ENCODE measurements around the gene USP17L17. TPM values are rescaled to one million over a fixed set of nuclear protein-coding genes. Genes with fewer than 3 reads are reported as not detected.
"Not testable (repeated sequence)": the region's sequence is repeated elsewhere in the genome, so short reads cannot be mapped to it uniquely, and the experiment has no call there.

The USP17L17 gene
- total and polyA plus RNA-seq, 9 donors = not detected

DNA sequence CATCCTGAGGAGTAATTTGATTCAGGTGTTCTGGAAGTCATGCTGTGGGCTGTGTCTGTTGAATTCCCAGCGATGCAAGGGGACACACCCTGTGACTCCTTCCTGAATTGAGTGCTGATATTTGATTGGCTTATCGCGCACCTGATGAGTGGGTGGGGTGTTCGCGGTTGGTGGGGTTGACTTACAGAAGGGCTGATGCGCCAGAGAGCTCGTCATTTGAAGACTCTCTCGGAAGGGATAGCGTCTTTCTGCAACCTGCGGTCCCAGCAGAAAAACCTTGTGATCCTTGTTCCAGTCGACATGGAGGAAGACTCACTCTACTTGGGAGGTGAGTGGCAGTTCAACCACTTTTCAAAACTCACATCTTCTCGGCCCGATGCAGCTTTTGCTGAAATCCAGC lies 9.4 kb downstream of the USP17L17 start, which contains the start of gene USP17L19:
Gene USP17L19, plus strand, starts transcription at position 301 of the 400 bp plus-strand sequence. Its CDS starts 0 bp downstream, at position 301.
- not testable (repeated sequence) for H3K27me3 ChIP-seq (ENCODE audit: control insufficient read depth, insufficient read depth, low read length); H3K4me3 ChIP-seq (ENCODE audit: low read length); H3K36me3 ChIP-seq (ENCODE audit: control insufficient read depth, insufficient read depth, low read length); H3K27ac ChIP-seq (ENCODE audit: low read length); H3K4me1 ChIP-seq (ENCODE audit: control insufficient read depth, insufficient read depth, low read length); DNase-seq; H3K9me3 ChIP-seq (replicated peaks; ENCODE audit: control insufficient read depth, low read depth, low read length)
- WGBS (ENCODE audit: insufficient coverage) = no CpG with 5 or more reads among the region's 13 CpGs

DNA sequence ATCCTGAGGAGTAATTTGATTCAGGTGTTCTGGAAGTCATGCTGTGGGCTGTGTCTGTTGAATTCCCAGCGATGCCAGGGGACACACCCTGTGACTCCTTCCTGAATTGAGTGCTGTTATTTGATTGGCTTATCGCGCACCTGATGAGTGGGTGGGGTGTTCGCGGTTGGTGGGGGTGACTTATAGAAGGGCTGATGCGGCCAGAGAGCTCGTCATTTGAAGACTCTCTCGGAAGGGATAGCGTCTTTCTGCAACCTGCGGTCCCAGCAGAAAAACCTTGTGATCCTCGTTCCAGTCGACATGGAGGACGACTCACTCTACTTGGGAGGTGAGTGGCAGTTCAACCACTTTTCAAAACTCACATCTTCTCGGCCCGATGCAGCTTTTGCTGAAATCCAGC lies 14.1 kb downstream of the USP17L17 start, which contains the start of gene USP17L20:
Gene USP17L20, plus strand, starts transcription at position 301 of the 400 bp plus-strand sequence. Its CDS starts 0 bp downstream, at position 301.
- no CpG with 5 or more reads among the region's 15 CpGs for WGBS (ENCODE audit: insufficient coverage)
- H3K4me1 ChIP-seq (ENCODE audit: control insufficient read depth, insufficient read depth, low read length); H3K36me3 ChIP-seq (ENCODE audit: control insufficient read depth, insufficient read depth, low read length); H3K27me3 ChIP-seq (ENCODE audit: control insufficient read depth, insufficient read depth, low read length); DNase-seq; H3K4me3 ChIP-seq (ENCODE audit: low read length); H3K27ac ChIP-seq (ENCODE audit: low read length); H3K9me3 ChIP-seq (replicated peaks; ENCODE audit: control insufficient read depth, low read depth, low read length): not testable (repeated sequence)

DNA sequence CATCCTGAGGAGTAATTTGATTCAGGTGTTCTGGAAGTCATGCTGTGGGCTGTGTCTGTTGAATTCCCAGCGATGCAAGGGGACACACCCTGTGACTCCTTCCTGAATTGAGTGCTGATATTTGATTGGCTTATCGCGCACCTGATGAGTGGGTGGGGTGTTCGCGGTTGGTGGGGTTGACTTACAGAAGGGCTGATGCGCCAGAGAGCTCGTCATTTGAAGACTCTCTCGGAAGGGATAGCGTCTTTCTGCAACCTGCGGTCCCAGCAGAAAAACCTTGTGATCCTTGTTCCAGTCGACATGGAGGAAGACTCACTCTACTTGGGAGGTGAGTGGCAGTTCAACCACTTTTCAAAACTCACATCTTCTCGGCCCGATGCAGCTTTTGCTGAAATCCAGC lies 18.9 kb downstream of the USP17L17 start, which contains the start of gene USP17L21:
Gene USP17L21, plus strand, starts transcription at position 301 of the 400 bp plus-strand sequence. Its CDS starts 0 bp downstream, at position 301.
- not testable (repeated sequence) for H3K27me3 ChIP-seq (ENCODE audit: control insufficient read depth, insufficient read depth, low read length); H3K9me3 ChIP-seq (replicated peaks; ENCODE audit: control insufficient read depth, low read depth, low read length); H3K36me3 ChIP-seq (ENCODE audit: control insufficient read depth, insufficient read depth, low read length); H3K4me1 ChIP-seq (ENCODE audit: control insufficient read depth, insufficient read depth, low read length); DNase-seq; H3K4me3 ChIP-seq (ENCODE audit: low read length); H3K27ac ChIP-seq (ENCODE audit: low read length)
- no CpG with 5 or more reads among the region's 13 CpGs for WGBS (ENCODE audit: insufficient coverage)

- H3K4me1 ChIP-seq (ENCODE audit: control insufficient read depth, insufficient read depth, low read length); DNase-seq: not testable (repeated sequence)
- WGBS (ENCODE audit: insufficient coverage) = no CpG with 5 or more reads among the region's 15 CpGs
Measured at GRCh38 chr4:9267319-9267718, 23.6 kb downstream of the USP17L17 start, which contains the start of gene USP17L22. TSS of gene USP17L22 (plus strand) at chr4:9267619. CDS start at chr4:9267619, 0 bp downstream.

GRCh38 chr4:9271719-9272118 lies 28.0 kb downstream of the USP17L17 start:
- not testable (repeated sequence) for H3K27ac ChIP-seq (ENCODE audit: low read length); H3K4me1 ChIP-seq (ENCODE audit: control insufficient read depth, insufficient read depth, low read length); H3K9me3 ChIP-seq (replicated peaks; ENCODE audit: control insufficient read depth, low read depth, low read length); H3K27me3 ChIP-seq (ENCODE audit: control insufficient read depth, insufficient read depth, low read length); H3K36me3 ChIP-seq (ENCODE audit: control insufficient read depth, insufficient read depth, low read length); DNase-seq; H3K4me3 ChIP-seq (ENCODE audit: low read length)
- no CpG with 5 or more reads among the region's 10 CpGs for WGBS (ENCODE audit: insufficient coverage)

More at GRCh38 chr4:9267319-9267718, 23.6 kb downstream of the USP17L17 start, which contains the start of gene USP17L22:
- H3K36me3 ChIP-seq (ENCODE audit: control insufficient read depth, insufficient read depth, low read length); H3K4me3 ChIP-seq (ENCODE audit: low read length); H3K9me3 ChIP-seq (replicated peaks; ENCODE audit: control insufficient read depth, low read depth, low read length); H3K27ac ChIP-seq (ENCODE audit: low read length); H3K27me3 ChIP-seq (ENCODE audit: control insufficient read depth, insufficient read depth, low read length): not testable (repeated sequence)

Other genes starting within 250 kb of the USP17L17 start
- not detected for gene FAM90A26, start 73.5 kb upstream of the USP17L17 start, total RNA-seq
- gene FAM90A26, start 73.5 kb upstream of the USP17L17 start, polyA plus RNA-seq (ENCODE audit: insufficient read depth in 1 of 8, insufficient read length in 8 of 8, low replicate concordance in 1 of 8) = not detected
- not detected for gene USP17L10, start 33.2 kb upstream of the USP17L17 start, total RNA-seq
- not detected for gene USP17L10, start 33.2 kb upstream of the USP17L17 start, polyA plus RNA-seq (ENCODE audit: insufficient read depth in 1 of 8, insufficient read length in 8 of 8, low replicate concordance in 1 of 8)
- gene USP17L11, start 28.5 kb upstream of the USP17L17 start, total RNA-seq = not detected
- gene USP17L11, start 28.5 kb upstream of the USP17L17 start, polyA plus RNA-seq (ENCODE audit: insufficient read depth in 1 of 8, insufficient read length in 8 of 8, low replicate concordance in 1 of 8) = not detected
- not detected for gene USP17L12, start 23.7 kb upstream of the USP17L17 start, total RNA-seq
- not detected for gene USP17L12, start 23.7 kb upstream of the USP17L17 start, polyA plus RNA-seq (ENCODE audit: insufficient read depth in 1 of 8, insufficient read length in 8 of 8, low replicate concordance in 1 of 8)
- not detected for gene USP17L13, start 19.0 kb upstream of the USP17L17 start, total RNA-seq
- not detected for gene USP17L13, start 19.0 kb upstream of the USP17L17 start, polyA plus RNA-seq (ENCODE audit: insufficient read depth in 1 of 8, insufficient read length in 8 of 8, low replicate concordance in 1 of 8)
- gene USP17L15, start 9.5 kb upstream of the USP17L17 start, total RNA-seq = not detected
- not detected for gene USP17L15, start 9.5 kb upstream of the USP17L17 start, polyA plus RNA-seq (ENCODE audit: insufficient read depth in 1 of 8, insufficient read length in 8 of 8, low replicate concordance in 1 of 8)
- gene USP17L18, start 4.8 kb downstream of the USP17L17 start, total RNA-seq = not detected
- not detected for gene USP17L18, start 4.8 kb downstream of the USP17L17 start, polyA plus RNA-seq (ENCODE audit: insufficient read depth in 1 of 8, insufficient read length in 8 of 8, low replicate concordance in 1 of 8)
- gene USP17L19, start 9.5 kb downstream of the USP17L17 start, total RNA-seq = not detected
- gene USP17L19, start 9.5 kb downstream of the USP17L17 start, polyA plus RNA-seq (ENCODE audit: insufficient read depth in 1 of 8, insufficient read length in 8 of 8, low replicate concordance in 1 of 8) = not detected
- gene USP17L20, start 14.2 kb downstream of the USP17L17 start, total RNA-seq = not detected
- gene USP17L20, start 14.2 kb downstream of the USP17L17 start, polyA plus RNA-seq (ENCODE audit: insufficient read depth in 1 of 8, insufficient read length in 8 of 8, low replicate concordance in 1 of 8) = not detected
- gene USP17L21, start 19.0 kb downstream of the USP17L17 start, total RNA-seq = not detected
- not detected for gene USP17L21, start 19.0 kb downstream of the USP17L17 start, polyA plus RNA-seq (ENCODE audit: insufficient read depth in 1 of 8, insufficient read length in 8 of 8, low replicate concordance in 1 of 8)
- not detected for gene USP17L22, start 23.7 kb downstream of the USP17L17 start, total RNA-seq
- gene USP17L22, start 23.7 kb downstream of the USP17L17 start, polyA plus RNA-seq (ENCODE audit: insufficient read depth in 1 of 8, insufficient read length in 8 of 8, low replicate concordance in 1 of 8) = not detected
- not detected for gene USP17L24, start 81.3 kb downstream of the USP17L17 start, total RNA-seq
- not detected for gene USP17L24, start 81.3 kb downstream of the USP17L17 start, polyA plus RNA-seq (ENCODE audit: insufficient read depth in 1 of 8, insufficient read length in 8 of 8, low replicate concordance in 1 of 8)
- gene USP17L25, start 86.0 kb downstream of the USP17L17 start, total RNA-seq = not detected
- not detected for gene USP17L25, start 86.0 kb downstream of the USP17L17 start, polyA plus RNA-seq (ENCODE audit: insufficient read depth in 1 of 8, insufficient read length in 8 of 8, low replicate concordance in 1 of 8)
- gene USP17L26, start 90.8 kb downstream of the USP17L17 start, total RNA-seq = not detected
- gene USP17L26, start 90.8 kb downstream of the USP17L17 start, polyA plus RNA-seq (ENCODE audit: insufficient read depth in 1 of 8, insufficient read length in 8 of 8, low replicate concordance in 1 of 8) = not detected
- not detected for gene USP17L5, start 95.5 kb downstream of the USP17L17 start, total RNA-seq
- gene USP17L5, start 95.5 kb downstream of the USP17L17 start, polyA plus RNA-seq (ENCODE audit: insufficient read depth in 1 of 8, insufficient read length in 8 of 8, low replicate concordance in 1 of 8) = not detected
- not detected for gene USP17L27, start 100.3 kb downstream of the USP17L17 start, total RNA-seq
- not detected for gene USP17L27, start 100.3 kb downstream of the USP17L17 start, polyA plus RNA-seq (ENCODE audit: insufficient read depth in 1 of 8, insufficient read length in 8 of 8, low replicate concordance in 1 of 8)
- not detected for gene USP17L28, start 105.0 kb downstream of the USP17L17 start, total RNA-seq
- not detected for gene USP17L28, start 105.0 kb downstream of the USP17L17 start, polyA plus RNA-seq (ENCODE audit: insufficient read depth in 1 of 8, insufficient read length in 8 of 8, low replicate concordance in 1 of 8)
- not detected for gene USP17L29, start 109.8 kb downstream of the USP17L17 start, total RNA-seq
- gene USP17L29, start 109.8 kb downstream of the USP17L17 start, polyA plus RNA-seq (ENCODE audit: insufficient read depth in 1 of 8, insufficient read length in 8 of 8, low replicate concordance in 1 of 8) = not detected
- gene USP17L30, start 119.2 kb downstream of the USP17L17 start, total RNA-seq = not detected
- gene USP17L30, start 119.2 kb downstream of the USP17L17 start, polyA plus RNA-seq (ENCODE audit: insufficient read depth in 1 of 8, insufficient read length in 8 of 8, low replicate concordance in 1 of 8) = not detected
- gene DEFB131A, start 200.5 kb downstream of the USP17L17 start, total RNA-seq = not detected
- gene DEFB131A, start 200.5 kb downstream of the USP17L17 start, polyA plus RNA-seq (ENCODE audit: insufficient read depth in 1 of 8, insufficient read length in 8 of 8, low replicate concordance in 1 of 8) = not detected

Measured in muscle of leg (tissue), 11 donors.